ENCODE data around the gene CHCHD3.

GRCh38 chr7:132745510-132745909, 336.4 kb downstream of the CHCHD3 start:
- TF ChIP-seq EZH2phosphoT487 (IDR thresholded peaks at IDR 0.05; ENCODE audit: borderline replicate concordance, low read length) (no peak), EZH2 (IDR thresholded peaks at IDR 0.05; ENCODE audit: low read length, unreplicated experiment) (no peak)
